ENCODE results near the gene PRAME. TPM values are rescaled to one million over a fixed set of nuclear protein-coding genes. Genes with fewer than 3 reads are reported as not detected.
"Not testable (repeated sequence)": the region's sequence is repeated elsewhere in the genome, so short reads cannot be mapped to it uniquely, and the experiment has no call there.

The PRAME gene
- total RNA-seq, 1 donor from 2014 or later, result not detected

- no peak for DNase-seq (ENCODE audit: low spot score in 2 of 2)
- FAIRE-seq, result no peak
Measured at GRCh38 chr22:22583030-22583429, 24.0 kb upstream of the PRAME start.

DNA sequence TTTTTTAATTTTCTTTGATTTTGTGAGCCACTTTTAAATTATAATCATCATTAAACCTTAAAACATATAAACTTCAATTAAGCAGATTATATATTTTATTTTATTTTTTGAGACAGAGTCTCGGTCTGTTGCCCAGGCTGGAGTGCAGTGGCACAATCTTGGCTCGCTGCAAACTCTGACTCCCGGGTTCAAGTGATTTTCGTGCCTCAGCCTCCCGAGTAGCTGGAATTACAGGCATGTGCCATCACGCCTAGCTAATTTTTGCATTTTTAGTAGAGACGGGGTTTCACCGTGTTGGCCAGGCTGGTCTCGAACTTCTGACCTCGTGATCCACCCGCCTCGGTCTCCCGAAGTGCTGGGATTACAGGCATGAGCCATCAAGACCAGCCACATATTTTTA lies 22.5 kb upstream of the PRAME start:
- DNase-seq (ENCODE audit: low spot score in 2 of 2); FAIRE-seq: not testable (repeated sequence)

- no peak for DNase-seq (ENCODE audit: low spot score in 2 of 2)
- FAIRE-seq, result no peak
Measured at GRCh38 chr22:22579869-22580604, 21.0 kb upstream of the PRAME start.

- DNase-seq (ENCODE audit: low spot score in 2 of 2) (no peak), FAIRE-seq (no peak)
Measured at GRCh38 chr22:22578702-22579424, 19.8 kb upstream of the PRAME start.

DNA sequence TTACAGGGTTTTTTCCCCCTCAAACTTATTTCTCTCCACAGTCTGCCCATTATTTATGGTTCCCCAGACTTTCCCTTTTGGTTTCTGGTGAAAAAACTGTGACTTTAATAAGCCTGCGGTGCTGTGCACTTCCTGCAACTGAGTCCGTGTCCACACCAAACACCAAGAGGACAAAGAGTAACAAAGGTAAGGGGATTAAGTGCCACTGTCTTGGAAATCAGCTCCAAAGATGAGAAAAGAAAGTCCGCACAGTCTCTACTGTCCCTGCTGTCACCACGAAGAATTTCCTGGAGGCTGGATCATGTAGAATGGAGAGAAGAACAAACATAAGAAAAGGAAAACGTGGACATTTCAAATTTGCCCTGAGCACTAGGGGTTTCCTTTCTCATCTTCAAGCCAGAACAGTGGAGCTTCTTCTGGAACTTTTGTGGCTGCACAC lies 17.9 kb upstream of the PRAME start:
- no peak for FAIRE-seq

GRCh38 chr22:22576244-22576988 lies 17.4 kb upstream of the PRAME start:
- FAIRE-seq, result no peak
- DNase-seq (ENCODE audit: low spot score in 2 of 2), result peak in 1 of 2 donors; percentile 35

More for the DNA sequence above, 17.9 kb upstream of the PRAME start:
- no peak for DNase-seq (ENCODE audit: low spot score in 2 of 2)

- DNase-seq (ENCODE audit: low spot score in 2 of 2), result no peak
- FAIRE-seq, result no peak
Measured at GRCh38 chr22:22574361-22574760, 15.3 kb upstream of the PRAME start.

- FAIRE-seq (no peak), DNase-seq (ENCODE audit: low spot score in 2 of 2) (no peak)
Measured at GRCh38 chr22:22573047-22573889, 14.2 kb upstream of the PRAME start.

- no peak for DNase-seq (ENCODE audit: low spot score in 2 of 2)
- FAIRE-seq, result no peak
Measured at GRCh38 chr22:22571862-22572261, 12.8 kb upstream of the PRAME start.

DNA sequence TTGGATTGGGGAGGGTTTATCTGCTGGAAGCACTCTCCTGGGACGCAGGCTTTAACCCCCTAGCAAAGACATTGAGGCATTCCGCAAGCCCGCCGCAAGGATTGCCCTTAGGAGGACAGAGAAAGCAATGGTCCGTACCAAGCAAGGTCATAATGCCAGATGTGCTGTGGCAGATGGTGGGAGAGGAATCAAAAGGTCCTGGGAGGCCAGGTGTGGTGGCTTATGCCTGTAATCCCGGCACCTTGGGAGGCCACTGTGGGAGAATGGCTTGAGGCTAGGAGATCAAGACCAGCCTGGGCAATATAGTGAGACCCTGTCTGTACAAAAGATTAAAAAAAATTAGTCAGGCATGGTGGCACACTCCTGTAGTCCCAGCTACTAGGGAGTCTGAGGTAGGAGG lies 12.4 kb upstream of the PRAME start:
- DNase-seq (ENCODE audit: low spot score in 2 of 2) (no peak), FAIRE-seq (no peak)

GRCh38 chr22:22569218-22569617 lies 10.2 kb upstream of the PRAME start:
- FAIRE-seq (no peak), DNase-seq (ENCODE audit: low spot score in 2 of 2) (no peak)

DNA sequence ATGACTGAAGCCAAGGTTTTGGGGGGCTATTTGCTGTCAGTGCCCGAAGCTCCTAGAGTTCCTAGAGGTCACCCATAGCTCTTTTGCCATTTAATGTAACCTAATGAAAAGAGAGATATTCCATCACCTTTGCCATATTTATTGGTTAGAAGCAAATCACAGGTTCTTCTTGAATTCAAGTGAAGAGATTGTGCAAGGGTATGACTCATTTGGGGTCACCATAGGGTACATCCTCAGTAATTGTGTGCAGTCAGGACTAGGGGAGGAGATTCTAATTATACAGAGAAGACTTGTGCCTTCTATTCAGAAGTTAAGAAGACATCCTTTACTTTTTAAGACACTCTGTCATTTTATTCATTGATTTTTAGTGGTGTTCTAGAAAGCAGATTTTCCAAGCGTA lies 6.9 kb upstream of the PRAME start:
- FAIRE-seq, result no peak
- no peak for DNase-seq (ENCODE audit: low spot score in 2 of 2)

DNA sequence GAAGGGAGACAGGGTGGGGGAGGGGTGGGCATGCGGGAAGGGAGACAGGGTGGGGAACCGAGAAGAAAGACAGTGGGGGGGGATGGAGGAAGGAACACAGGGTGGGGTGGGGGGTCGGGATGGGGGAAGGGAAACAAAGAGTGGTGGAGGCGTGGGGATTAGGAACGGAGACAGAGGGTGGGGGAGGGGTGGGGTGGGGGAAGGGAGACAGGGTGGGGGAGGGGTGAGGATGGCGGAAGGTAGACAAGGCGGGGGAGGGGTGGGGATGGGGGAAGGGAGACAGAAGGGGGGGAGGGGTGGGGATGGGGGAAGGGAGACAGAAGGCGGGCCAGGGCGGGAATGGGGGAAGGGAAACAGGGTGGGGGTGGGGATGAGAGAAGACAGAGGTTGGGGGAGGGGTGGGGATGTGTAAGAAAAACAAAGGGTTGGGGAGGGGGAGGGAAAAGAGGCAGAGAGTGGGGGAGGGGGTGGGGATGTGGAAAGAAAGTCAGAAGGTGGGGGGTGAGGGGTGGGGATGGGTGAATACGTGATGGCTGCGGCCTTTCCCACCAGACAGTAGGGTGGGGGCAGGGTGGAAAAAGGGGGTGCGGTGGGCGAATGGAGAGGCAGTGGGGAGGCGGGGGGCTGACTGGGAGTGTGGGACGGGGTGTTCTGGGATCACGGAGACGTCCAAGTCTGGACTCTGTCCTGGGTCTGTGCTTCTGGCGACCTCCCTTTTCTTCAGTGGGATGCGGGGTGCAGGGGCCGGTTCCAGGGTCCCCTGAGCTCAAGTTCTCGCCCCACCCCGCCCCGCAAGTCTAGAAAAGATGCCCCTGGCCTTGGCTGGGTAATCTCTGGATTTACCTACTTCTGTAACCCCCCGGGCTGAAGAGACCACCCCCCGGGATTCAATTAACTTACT lies 744 bp downstream of the PRAME start:
- FAIRE-seq, result no peak
- DNase-seq (ENCODE audit: low spot score in 2 of 2), result no peak

- FAIRE-seq (no peak), DNase-seq (ENCODE audit: low spot score in 2 of 2) (no peak)
Measured at GRCh38 chr22:22556995-22557925, 1.8 kb downstream of the PRAME start.

DNA sequence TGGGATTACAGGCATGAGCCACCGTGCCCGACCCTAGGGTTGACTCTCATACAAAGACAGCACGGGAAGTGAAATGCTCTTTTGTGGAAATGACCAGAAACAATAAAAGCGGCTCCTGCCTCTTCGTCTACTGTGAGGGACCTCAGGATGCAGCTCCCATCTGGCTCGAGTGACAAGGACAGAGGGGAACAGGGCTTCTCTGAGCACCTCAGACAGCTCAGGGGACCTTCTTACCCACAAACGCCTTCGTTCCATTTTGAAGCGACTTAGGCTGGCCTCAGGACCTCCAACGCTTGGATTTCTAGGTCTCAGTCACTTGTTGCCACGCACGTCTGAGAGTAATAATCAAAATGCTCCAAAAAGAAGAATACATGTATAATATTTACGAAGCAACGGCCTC lies 2.5 kb downstream of the PRAME start:
- FAIRE-seq, result no peak

DNA sequence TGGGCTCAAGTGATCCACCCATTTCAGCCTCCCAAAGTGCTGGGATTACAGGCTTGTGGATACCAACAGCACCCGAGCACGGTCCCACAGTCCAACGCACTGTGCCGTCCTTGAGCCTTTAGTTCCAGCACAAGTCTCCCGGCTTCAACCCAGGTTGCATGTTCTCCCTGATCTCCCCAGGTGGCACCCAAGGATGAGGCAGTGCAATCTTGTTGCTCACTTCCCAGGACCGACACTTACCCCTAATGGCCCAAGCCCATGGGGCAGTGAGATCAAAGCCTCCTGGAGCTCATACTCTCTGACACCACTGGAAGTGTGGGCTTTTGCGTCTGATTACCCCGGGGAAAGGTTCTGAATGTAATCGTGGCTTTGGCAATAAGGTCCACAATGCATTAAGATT lies 3.5 kb downstream of the PRAME start:
- no peak for FAIRE-seq
- DNase-seq (ENCODE audit: low spot score in 2 of 2), result no peak

More for the DNA sequence above, 2.5 kb downstream of the PRAME start:
- DNase-seq (ENCODE audit: low spot score in 2 of 2), result no peak

DNA sequence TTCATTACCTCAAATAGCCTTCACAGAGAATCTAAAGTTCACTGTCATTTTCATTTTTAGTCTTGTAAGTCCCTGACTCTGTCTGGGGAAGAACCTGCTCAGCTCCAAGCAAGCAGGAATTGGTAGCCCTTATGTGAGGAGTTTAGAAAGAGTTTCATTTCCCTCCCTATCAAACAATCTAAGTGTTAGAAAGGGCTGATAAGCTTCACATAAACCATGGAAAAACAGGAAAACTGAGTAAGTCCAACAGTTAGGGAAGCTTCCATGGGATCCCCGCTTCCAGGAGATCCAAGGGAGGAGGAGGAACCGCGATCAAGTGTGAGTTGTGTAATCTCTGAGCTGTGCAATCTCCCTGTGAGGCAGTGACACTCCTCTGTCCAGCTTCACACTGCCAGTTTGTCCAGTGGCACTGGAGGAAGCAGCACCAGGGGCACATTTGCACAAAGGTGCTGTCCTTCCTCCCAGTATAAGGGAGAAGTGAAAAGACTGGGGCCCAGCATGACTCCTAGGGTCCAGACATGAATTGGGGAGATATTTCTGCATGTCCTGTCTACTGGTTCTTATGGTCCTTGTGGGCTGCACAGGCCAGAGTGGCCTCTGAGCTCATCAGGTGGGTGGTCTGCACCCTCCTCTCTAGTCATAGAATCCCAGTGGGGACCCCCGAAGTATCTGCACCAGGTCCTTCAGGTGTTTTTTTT lies 4.3 kb downstream of the PRAME start:
- no peak for DNase-seq (ENCODE audit: low spot score in 2 of 2)
- no peak for FAIRE-seq
